ENCODE results near the gene PHB1. TPM values are rescaled to one million over a fixed set of nuclear protein-coding genes. Genes with fewer than 3 reads are reported as not detected.

Gene PHB1
- total RNA-seq, 1 experiment from 2014 or later: 325 TPM

DNA sequence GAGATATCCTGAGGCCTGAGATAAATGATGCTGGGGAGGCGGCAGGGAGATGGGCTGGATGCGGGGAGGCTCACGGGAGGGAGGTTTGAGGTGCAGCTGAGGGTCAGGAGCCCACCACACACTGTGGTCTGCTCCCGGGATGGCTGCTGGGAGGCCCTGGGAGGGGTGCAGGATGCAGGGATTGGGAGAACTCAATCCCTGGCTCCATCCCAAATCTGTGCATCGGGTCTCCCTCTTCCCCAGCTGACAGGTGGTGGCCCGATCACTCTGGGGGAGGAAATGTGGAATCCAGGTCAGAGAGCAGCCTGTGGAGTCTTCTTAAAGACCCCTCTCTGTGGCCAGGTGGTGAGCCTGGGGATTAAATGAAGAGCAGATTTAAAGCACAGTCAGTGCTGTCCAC, 12.0 kb downstream of the PHB1 start:
- no peaks in the 10 kb centered on the region for H3K4me1 ChIP-seq (ENCODE audit: insufficient read depth, low read length)
- no peak overlapping the region for H3T11ph ChIP-seq (ENCODE audit: low read length)
- WGBS (ENCODE audit: extremely low coverage, insufficient read length, low lambda C conversion rate): no CpG with 5 or more reads among the region's 6 CpGs
- no peak overlapping the region for H2AK5ac ChIP-seq (ENCODE audit: insufficient read length, low read length)
- Mint-ChIP-seq H3K9me3 (no peaks in the 10 kb centered on the region), H3K27me3 (ENCODE audit: low read depth) (no peaks in the 10 kb centered on the region), H3K27ac (peak overlapping the region; percentile 2 to 95 (median 22); a peak in 4 of 7 replicates), H3K4me1 (peaks cover 4 to 15% of the 10 kb centered on the region in 2 experiments; a peak in 3 of 4 replicates), H3K4me3 (no peak overlapping the region), H3K36me3 (ENCODE audit: insufficient read depth in 1 of 3, low read depth in 3 of 3) (peaks cover 40 to 53% (median 42%) of the 10 kb centered on the region in 3 experiments)
- H2BK12ac ChIP-seq (ENCODE audit: insufficient read length, low read depth, low read length): no peak overlapping the region
- H2BK20ac ChIP-seq (ENCODE audit: low read depth, low read length, poor library complexity, severe bottlenecking): no peak overlapping the region
- H3K9me3 ChIP-seq (ENCODE audit: control insufficient read depth, low read depth, low read length): no peaks in the 10 kb centered on the region
- no peaks in the 10 kb centered on the region for H3K79me2 ChIP-seq (ENCODE audit: insufficient read depth, low read length)
- no peak overlapping the region for H3K23ac ChIP-seq (ENCODE audit: insufficient read length, low read depth, low read length)
- no peak overlapping the region for H3K4ac ChIP-seq (ENCODE audit: low read depth, low read length)
- no peak overlapping the region for H2BK120ac ChIP-seq (ENCODE audit: low read depth, low read length, poor library complexity, severe bottlenecking)
- no peak overlapping the region for H4K8ac ChIP-seq (replicated peaks; ENCODE audit: insufficient read length, low read depth, low read length)
- H3K27me3 ChIP-seq (ENCODE audit: insufficient read depth, low read length): no peaks in the 10 kb centered on the region
- H3K9ac ChIP-seq (ENCODE audit: extremely low read depth, insufficient read length, low read length): no peak overlapping the region
- no peaks in the 10 kb centered on the region for H3K23me2 ChIP-seq (ENCODE audit: insufficient read length, low read depth, low read length, poor library complexity, severe bottlenecking)
- H3K79me1 ChIP-seq (ENCODE audit: insufficient read depth, low read depth, low read length, poor library complexity, severe bottlenecking): no peaks in the 10 kb centered on the region
- H3K14ac ChIP-seq (ENCODE audit: insufficient read depth, low read length): no peak overlapping the region
- no peak overlapping the region for H2BK5ac ChIP-seq (ENCODE audit: insufficient read length, low read length)
- H2BK15ac ChIP-seq (ENCODE audit: low read depth, low read length): no peak overlapping the region
- H3K4me2 ChIP-seq (ENCODE audit: insufficient read depth, insufficient read length, low read length): no peak overlapping the region
- TF ChIP-seq, protein P1, sequence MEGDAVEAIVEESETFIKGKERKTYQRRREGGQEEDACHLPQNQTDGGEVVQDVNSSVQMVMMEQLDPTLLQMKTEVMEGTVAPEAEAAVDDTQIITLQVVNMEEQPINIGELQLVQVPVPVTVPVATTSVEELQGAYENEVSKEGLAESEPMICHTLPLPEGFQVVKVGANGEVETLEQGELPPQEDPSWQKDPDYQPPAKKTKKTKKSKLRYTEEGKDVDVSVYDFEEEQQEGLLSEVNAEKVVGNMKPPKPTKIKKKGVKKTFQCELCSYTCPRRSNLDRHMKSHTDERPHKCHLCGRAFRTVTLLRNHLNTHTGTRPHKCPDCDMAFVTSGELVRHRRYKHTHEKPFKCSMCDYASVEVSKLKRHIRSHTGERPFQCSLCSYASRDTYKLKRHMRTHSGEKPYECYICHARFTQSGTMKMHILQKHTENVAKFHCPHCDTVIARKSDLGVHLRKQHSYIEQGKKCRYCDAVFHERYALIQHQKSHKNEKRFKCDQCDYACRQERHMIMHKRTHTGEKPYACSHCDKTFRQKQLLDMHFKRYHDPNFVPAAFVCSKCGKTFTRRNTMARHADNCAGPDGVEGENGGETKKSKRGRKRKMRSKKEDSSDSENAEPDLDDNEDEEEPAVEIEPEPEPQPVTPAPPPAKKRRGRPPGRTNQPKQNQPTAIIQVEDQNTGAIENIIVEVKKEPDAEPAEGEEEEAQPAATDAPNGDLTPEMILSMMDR (conservative IDR thresholded peaks at IDR 0.05): no peak
- no peak overlapping the region for H4K5ac ChIP-seq (ENCODE audit: insufficient read length, low read depth, low read length)
- H3K27ac ChIP-seq (ENCODE audit: insufficient read length, low read depth, low read length): no peak overlapping the region
- no peaks in the 10 kb centered on the region for H4K20me1 ChIP-seq (ENCODE audit: control insufficient read depth, insufficient read depth, insufficient read length)
- no peak overlapping the region for H3K18ac ChIP-seq (ENCODE audit: insufficient read length, low read depth, low read length)
- H3K56ac ChIP-seq (ENCODE audit: insufficient read length, low read depth, low read length): no peak overlapping the region
- no peak overlapping the region for H2AFZ ChIP-seq (ENCODE audit: low read length)
- no peak for DNase-seq
- H4K91ac ChIP-seq (ENCODE audit: insufficient read length, low read depth, low read length): no peak overlapping the region

Measured in H9 (cell line).